GM21825 (cell line): ENCODE results near the gene NCBP3.
"Not testable (repeated sequence)": the region's sequence is repeated elsewhere in the genome, so short reads cannot be mapped to it uniquely, and the experiment has no call there.

ENCODE experiments used
- ATAC-seq: cut with Tn5 transposase; IDR thresholded peaks from one replicate; pipeline ENCODE4 v1.9.1; 2021; ENCODE audit warnings: mild to moderate bottlenecking, moderate library complexity; ENCODE audit not compliant: unreplicated experiment

Gene NCBP3

DNA sequence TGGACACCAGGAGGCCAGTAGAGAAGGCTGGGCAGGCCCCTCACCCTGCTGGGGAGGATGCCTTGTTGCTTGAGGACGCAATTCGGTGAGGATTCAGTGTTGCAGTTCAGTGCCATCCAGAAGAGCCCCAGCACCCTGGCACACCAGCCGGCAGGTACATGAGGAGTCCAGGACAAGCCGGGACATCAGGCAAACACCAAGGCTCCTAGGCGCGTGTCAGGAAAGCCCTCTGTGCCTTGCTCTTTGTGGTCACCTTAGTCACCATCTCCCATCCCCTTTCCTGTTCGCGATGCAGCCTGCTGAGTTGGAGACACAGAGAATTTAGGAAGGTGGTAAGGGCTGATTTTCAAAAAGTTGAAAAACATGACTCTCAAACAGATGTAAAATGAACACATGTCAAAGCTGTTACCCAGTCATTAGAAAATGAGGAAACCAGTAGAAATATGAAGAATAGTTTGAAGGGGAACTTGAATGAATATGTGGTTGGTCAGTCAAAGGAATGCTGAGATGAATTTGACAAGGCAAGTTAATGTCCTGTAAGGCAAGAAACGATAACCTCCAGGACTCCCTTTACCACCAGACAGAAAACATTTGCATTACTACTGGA is 2.3 kb upstream of the NCBP3 start:
- no peak for ATAC-seq

- ATAC-seq, result no peak
These were observed 1.2 kb upstream of the NCBP3 start for GRCh38 chr17:3847165-3847670.

DNA sequence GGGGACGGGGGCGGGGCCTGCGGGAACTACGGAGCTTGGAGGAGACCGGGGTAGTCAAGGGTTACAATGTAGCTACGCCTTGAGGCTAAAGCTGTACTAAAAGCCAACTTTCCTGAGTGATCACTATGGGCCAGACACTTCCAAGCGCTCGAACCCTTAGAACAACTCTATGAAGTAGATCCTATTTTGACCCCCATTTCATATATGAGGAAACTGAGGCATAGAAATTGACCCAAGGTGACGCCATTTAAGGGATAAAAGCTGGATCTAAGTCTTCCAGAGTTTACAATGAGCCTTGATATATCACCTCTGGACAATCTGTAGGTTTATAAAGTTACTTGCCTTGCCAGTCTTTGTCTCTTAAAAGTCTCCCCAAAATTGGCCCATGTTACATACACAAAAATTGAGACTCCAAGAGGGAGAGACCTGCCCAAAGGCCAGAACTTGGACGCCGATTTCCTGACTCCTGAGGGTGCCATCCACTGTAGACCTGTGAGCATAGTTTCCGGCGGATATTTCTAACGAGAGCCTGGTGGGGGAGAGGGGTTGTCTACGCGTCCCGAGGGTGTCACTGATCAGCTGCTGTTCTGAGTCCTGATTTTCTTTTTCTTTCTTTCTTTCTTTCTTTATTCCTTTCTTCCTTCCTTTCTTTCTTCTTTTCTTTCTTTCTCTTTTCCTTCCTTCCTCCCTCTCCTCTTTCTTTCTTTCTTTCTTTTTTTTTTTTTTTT is 555 bp upstream of the NCBP3 start:
- ATAC-seq, result no peak

- ATAC-seq, result peak; percentile 14
These were observed 790 bp downstream of the NCBP3 start for GRCh38 chr17:3845291-3845620.

GRCh38 chr17:3844556-3844955 is 1.5 kb downstream of the NCBP3 start:
- ATAC-seq, result not testable (repeated sequence)

- no peak for ATAC-seq
These were observed 2.0 kb downstream of the NCBP3 start for GRCh38 chr17:3843935-3844516.

DNA sequence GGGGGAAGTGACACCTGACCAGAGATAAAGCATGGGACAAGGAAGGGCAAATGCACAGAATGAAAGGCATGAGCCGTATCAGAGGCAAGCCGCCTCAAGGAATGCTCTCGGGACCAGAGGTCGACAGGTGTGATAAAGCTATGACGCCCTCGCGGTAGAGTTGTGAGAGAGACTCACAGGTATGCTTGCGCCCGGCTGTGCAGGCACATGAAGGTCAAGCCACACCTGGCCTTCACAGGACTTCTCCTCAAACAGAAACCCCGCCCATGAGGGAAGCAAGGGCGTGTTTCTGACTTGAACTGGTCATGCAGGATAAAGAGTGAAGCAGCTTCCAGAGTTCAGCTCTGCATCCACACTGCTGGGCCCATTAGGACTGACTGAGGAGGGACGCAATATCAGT is 7.8 kb downstream of the NCBP3 start:
- ATAC-seq, result no peak

- ATAC-seq, result no peak
These were observed 9.5 kb downstream of the NCBP3 start for GRCh38 chr17:3836551-3836950.

DNA sequence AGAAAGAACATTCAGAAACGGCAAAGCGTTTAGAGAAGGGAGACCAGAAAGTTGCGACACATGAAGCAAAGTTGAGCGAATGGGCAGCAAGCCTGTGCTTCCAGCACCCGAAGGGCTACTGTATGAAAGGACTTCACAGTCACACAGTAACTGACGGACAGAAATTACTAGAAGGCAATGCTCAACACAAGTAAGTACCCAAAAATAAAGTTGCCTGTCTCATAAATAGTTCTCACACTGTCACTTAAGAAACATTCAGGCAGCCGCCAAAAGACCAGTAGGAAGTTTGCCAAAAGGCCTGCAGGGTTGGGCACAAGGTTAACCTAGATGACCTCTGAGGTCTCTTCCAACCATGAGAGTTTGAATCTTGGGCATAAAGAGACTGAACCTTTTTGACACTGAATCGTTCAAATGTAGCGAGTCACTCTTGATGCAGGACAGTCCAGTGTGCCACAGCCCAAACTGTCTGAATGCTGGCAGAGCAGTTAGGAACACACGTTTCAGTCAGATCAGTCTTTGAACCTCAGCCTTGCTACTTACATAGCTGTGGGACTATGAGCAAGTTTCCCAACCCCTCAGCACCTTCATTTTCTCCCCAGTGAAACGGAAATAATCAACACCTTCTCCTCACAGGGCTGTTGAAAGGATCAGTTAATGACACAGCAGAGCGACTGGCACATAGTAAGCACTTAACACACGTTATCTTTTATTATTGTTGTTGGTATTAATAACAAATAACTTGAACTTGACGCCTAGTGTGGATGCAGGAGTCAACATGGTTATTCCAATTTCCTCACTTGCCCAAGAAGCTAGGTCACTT is 10.4 kb downstream of the NCBP3 start:
- ATAC-seq, result no peak

GRCh38 chr17:3834811-3835210 is 11.2 kb downstream of the NCBP3 start:
- ATAC-seq, result no peak

DNA sequence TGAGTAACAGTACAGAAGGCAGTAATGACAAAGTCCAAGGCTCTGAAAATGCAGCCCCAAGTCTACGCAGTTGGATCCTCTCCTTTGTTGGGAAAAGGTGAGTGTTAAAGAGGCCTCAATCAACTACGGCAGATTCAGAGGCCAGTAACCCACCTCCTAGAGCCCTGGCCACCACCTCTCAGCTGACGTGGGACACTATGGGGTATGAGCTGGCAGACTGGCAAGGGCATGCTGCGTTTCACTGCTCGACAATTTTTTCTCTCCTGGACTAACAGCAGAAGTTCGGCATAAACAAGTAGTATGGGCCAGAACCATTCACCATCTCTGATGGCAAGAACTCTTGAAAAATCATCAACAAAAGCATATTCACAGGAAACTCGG is 17.2 kb downstream of the NCBP3 start:
- ATAC-seq, result no peak

- no peak for ATAC-seq
These were observed 17.7 kb downstream of the NCBP3 start for GRCh38 chr17:3828151-3828851.

- ATAC-seq, result no peak
These were observed 18.8 kb downstream of the NCBP3 start for GRCh38 chr17:3827124-3827773.

GRCh38 chr17:3826191-3826590 is 19.9 kb downstream of the NCBP3 start:
- no peak for ATAC-seq

DNA sequence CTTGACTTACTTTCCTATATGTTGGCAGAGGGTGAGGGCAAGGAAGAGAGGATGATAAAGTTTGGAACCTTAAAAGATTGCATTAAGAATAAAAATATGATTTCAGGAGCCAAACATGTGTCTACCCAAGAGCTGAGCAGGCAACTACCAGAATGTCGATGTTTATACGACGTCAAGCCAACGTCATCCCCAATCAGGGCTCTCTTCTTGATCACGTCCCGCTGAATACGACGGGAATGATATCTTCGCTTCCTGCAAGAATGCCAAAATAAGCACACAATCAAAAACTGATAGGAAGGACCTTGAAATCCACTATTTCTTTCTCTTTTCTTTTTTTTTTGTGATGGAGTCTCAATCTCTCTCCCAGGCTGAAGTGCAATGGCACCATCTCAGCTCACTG is 24.9 kb downstream of the NCBP3 start:
- no peak for ATAC-seq

GRCh38 chr17:3818786-3819185 is 27.3 kb downstream of the NCBP3 start:
- no peak for ATAC-seq

GRCh38 chr17:3817851-3818605 is 28.0 kb downstream of the NCBP3 start:
- no peak for ATAC-seq

DNA sequence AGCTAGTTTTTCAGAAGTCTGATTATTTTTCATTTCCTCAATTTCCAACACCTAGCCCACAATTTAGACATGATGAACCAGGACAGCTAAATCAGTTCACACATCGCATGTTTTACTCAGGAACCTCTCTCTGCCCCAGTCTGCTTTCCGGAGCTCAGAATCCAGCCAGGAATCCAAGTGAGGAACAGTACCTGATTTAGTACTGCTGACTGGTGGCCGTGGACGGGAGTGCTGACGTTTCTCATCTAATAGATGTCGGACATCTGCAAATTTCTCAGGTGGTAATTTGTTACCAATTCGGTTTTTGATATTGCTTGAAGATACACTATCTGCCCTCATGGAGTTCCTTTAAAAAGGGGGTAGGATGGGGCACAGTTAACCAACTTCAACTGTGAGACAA is 30.1 kb downstream of the NCBP3 start:
- ATAC-seq, result no peak

DNA sequence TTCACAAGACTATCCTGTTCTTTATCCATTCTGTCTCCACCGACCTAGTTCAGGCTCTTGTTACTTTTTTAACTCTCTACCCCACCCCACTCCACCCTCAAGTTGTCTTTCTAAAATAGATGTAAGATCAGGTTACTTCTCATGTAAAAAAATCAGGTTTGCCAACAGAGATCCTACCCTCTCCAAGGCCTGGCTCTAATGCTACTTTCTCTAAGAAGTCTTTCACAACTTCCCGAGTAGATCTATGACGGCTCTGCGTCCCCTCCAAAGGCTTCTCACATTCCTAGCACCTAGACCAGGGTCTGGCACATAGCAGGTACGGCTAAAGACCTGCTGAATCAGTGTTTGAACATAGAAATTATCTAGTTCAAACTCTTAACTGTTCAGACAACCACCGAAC is 30.9 kb downstream of the NCBP3 start:
- no peak for ATAC-seq

DNA sequence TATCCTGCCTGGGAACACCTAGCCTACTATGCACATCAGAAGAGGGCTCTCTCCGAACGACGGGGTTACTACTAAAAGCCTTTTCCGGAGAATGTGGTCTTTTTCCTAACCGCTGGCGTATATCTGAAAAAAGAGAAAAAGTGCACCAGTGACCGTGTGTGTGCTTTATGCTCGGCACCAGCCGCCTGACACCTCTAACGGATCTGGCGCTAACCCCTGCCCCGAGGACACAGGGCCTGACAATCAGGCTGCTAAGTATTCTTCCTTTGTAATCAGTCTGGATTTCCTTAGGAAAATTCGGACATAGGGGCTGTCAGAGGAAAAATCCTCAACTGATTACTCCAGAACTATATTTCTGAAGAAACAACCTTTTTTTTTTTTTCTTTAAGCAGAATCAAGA is 31.7 kb downstream of the NCBP3 start:
- no peak for ATAC-seq
